Neuronal stem cell (in vitro differentiated cells): ENCODE data around the gene NARS2.

Source experiments
- DNase-seq: peaks from one replicate; pipeline ENCODE4 v3.0.0-alpha.2; 2013; ENCODE audit warnings: low spot score
- H2AFZ ChIP-seq: one replicate; pipeline ENCODE4 v1.6.1; 2013; ENCODE audit warnings: mild to moderate bottlenecking, low read length, inconsistent platforms
- H2AK5ac ChIP-seq: 2 replicates; pipeline ENCODE4 v1.6.1; 2013; ENCODE audit warnings: low read depth, mild to moderate bottlenecking, inconsistent platforms, low read length, moderate library complexity, mixed read lengths
- H2BK120ac ChIP-seq: 2 replicates; pipeline ENCODE4 v1.6.1; 2013; ENCODE audit warnings: low read depth, mild to moderate bottlenecking, inconsistent platforms, low read length, moderate library complexity, mixed read lengths
- H2BK12ac ChIP-seq: one replicate; pipeline ENCODE4 v1.6.1; 2013; ENCODE audit warnings: low read length, inconsistent platforms
- H2BK15ac ChIP-seq: 2 replicates; pipeline ENCODE4 v1.6.1; 2013; ENCODE audit warnings: mild to moderate bottlenecking, low read length, inconsistent platforms, mixed read lengths
- H2BK5ac ChIP-seq: one replicate; pipeline ENCODE4 v1.6.1; 2013; ENCODE audit warnings: inconsistent platforms, mild to moderate bottlenecking, low read length, moderate library complexity
- H3K14ac ChIP-seq: one replicate; pipeline ENCODE4 v1.6.1; 2013; ENCODE audit warnings: low read length, inconsistent platforms
- H3K18ac ChIP-seq: 2 replicates; pipeline ENCODE4 v1.6.1; 2013; ENCODE audit warnings: low read length, inconsistent platforms
- H3K23ac ChIP-seq: 2 replicates; pipeline ENCODE4 v1.6.1; 2013; ENCODE audit warnings: low read depth, mild to moderate bottlenecking, mixed read lengths, low read length, inconsistent platforms; ENCODE audit not compliant: poor library complexity
- H3K27ac ChIP-seq: replicated peaks from 3 replicates; pipeline ENCODE4 v1.5.1; 2013; ENCODE audit warnings: low read length, inconsistent platforms
- H3K27me3 ChIP-seq, 3 experiments: 2 replicates each; pipeline ENCODE4 v1.6.1; 2013; ENCODE audit warnings: low read length in 3 of 3, mild to moderate bottlenecking in 2 of 3, inconsistent platforms in 1 of 3, low read depth in 1 of 3, mixed read lengths in 1 of 3, moderate library complexity in 1 of 3; ENCODE audit not compliant: control insufficient read depth in 3 of 3, insufficient read depth in 3 of 3
- H3K36me3 ChIP-seq, 2 donors: replicated peaks in 1 of 2; 2 replicates each; pipeline ENCODE4 v1.6.1; 2013; ENCODE audit warnings: low read length in 2 of 2; ENCODE audit not compliant: control insufficient read depth in 2 of 2, insufficient read depth in 2 of 2
- H3K4ac ChIP-seq: 2 replicates; pipeline ENCODE4 v1.6.1; 2013; ENCODE audit warnings: inconsistent platforms, mild to moderate bottlenecking, low read length, moderate library complexity
- H3K4me1 ChIP-seq, 2 donors: 1 replicate in 1 of 2; 2 replicates in 1 of 2; pipeline ENCODE4 v1.6.1; 2013; ENCODE audit warnings: low read length in 2 of 2, low read depth in 1 of 2; ENCODE audit not compliant: control insufficient read depth in 2 of 2, insufficient read depth in 1 of 2
- H3K4me2 ChIP-seq: one replicate; pipeline ENCODE4 v1.6.1; 2013; ENCODE audit warnings: mild to moderate bottlenecking, low read length, inconsistent platforms; ENCODE audit not compliant: insufficient read depth, poor library complexity, severe bottlenecking
- H3K4me3 ChIP-seq, 2 donors: 2 replicates each; pipeline ENCODE4 v1.5.1; 2013; ENCODE audit warnings: low read length in 2 of 2, mild to moderate bottlenecking in 2 of 2, inconsistent platforms in 1 of 2, moderate library complexity in 1 of 2
- H3K79me1 ChIP-seq: one replicate; pipeline ENCODE4 v1.6.1; 2013; ENCODE audit warnings: low read depth, mild to moderate bottlenecking, inconsistent platforms, low read length, moderate library complexity
- H3K9ac ChIP-seq: one replicate; pipeline ENCODE4 v1.6.1; 2013; ENCODE audit warnings: mild to moderate bottlenecking, low read depth, low read length, inconsistent platforms; ENCODE audit not compliant: poor library complexity
- H3K9me3 ChIP-seq, 2 donors: replicated peaks in 1 of 2; 2 replicates each; pipeline versions ENCODE3 to v1.6.1; 2013; ENCODE audit warnings: low read length in 2 of 2, mild to moderate bottlenecking in 2 of 2, inconsistent platforms in 1 of 2, low read depth in 1 of 2, mixed read lengths in 1 of 2, moderate library complexity in 1 of 2; ENCODE audit not compliant: control insufficient read depth in 2 of 2, insufficient read depth in 1 of 2
- H4K8ac ChIP-seq: one replicate; pipeline ENCODE4 v1.6.1; 2013; ENCODE audit warnings: low read depth, mild to moderate bottlenecking, inconsistent platforms, low read length, moderate library complexity
- H4K91ac ChIP-seq: one replicate; pipeline ENCODE4 v1.6.1; 2013; ENCODE audit warnings: low read length, low read depth, mild to moderate bottlenecking, inconsistent platforms; ENCODE audit not compliant: poor library complexity
- WGBS, 2 donors: extraction: QIAGEN DNeasy Blood & Tissue Kit; methylation state at CpG; one replicate each; pipeline ENCODE4 v1.1.7; 2013; ENCODE audit warnings: missing lambda C conversion rate in 2 of 2, mixed read lengths in 1 of 2; ENCODE audit not compliant: insufficient read length in 2 of 2, insufficient replicate concordance in 1 of 2; ENCODE audit errors: extremely low coverage in 2 of 2; 5-methylcytosine and 5-hydroxymethylcytosine counted together

NARS2 gene

DNA sequence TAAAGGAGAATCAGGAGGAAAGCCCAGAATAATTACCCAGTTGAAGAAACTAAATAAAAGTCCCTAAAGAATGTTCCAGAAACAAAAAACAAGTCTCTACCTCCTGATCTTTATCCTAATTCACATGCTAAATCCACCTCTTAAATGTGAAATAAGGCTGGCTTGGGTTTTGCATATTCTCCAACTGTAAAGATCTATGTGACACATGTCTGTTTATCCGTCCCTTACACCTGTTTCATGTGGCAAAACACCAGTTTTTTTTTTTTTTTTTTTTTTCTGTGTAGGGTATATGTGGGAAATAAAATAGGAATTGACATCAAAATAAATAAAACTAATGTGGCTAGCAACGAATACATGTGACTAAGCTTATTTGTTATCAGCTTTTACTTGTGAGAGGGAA, 70.5 kb downstream of the NARS2 start:
- Histone ChIP-seq H3K4me1 (no peaks in the 10 kb centered on the region), H3K36me3 (peaks cover 0 to 3% of the 10 kb centered on the region in 2 donors), H4K91ac (no peak overlapping the region), H2AK5ac (no peak overlapping the region), H4K8ac (no peak overlapping the region), H3K9ac (no peak overlapping the region), H2BK15ac (no peak overlapping the region), H3K14ac (no peak overlapping the region), H3K9me3 (peaks cover 0 to 3% of the 10 kb centered on the region in 2 donors), H3K4me2 (no peak overlapping the region), H3K18ac (no peak overlapping the region), H2BK120ac (no peak overlapping the region), H2AFZ (no peak overlapping the region), H3K4me3 (no peak overlapping the region), H2BK5ac (no peak overlapping the region), H3K79me1 (peaks cover 1% of the 10 kb centered on the region), H3K23ac (no peak overlapping the region), H3K4ac (no peak overlapping the region), H2BK12ac (no peak overlapping the region), H3K27me3 (no peaks in the 10 kb centered on the region), H3K27ac (no peak overlapping the region)
- no peak for DNase-seq
- no CpG with 5 or more reads among the region's 2 CpGs for WGBS, 2 donors

- no peak overlapping the region for H3K4me3 ChIP-seq
- H3K9me3 ChIP-seq: no peaks in the 10 kb centered on the region
Measured at GRCh38 chr11:78499971-78500370, 74.7 kb downstream of the NARS2 start.

DNA sequence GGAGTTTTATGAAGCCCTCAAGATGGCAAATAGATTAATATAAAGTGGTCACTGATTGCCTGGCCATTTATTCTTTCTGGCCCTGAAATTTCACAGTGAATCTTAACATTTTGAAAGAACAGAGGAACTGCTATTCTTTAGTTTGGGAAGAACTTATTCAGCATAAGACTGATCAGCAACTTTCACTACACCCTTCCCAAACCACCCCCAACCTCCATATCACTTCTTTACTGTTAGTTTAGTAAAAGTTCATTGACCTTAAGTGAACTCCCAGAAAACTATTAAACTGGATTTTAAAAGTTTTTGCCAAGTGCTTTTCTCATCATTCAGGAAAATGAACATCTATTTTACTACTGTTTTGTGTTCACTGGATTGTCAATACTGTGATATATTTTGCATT, 77.4 kb downstream of the NARS2 start:
- Histone ChIP-seq H3K4ac (no peak overlapping the region), H3K4me3 (no peak overlapping the region), H3K79me1 (no peaks in the 10 kb centered on the region)

More at GRCh38 chr11:78499971-78500370, 74.7 kb downstream of the NARS2 start:
- H4K91ac ChIP-seq: no peak overlapping the region
- H3K4me2 ChIP-seq: no peak overlapping the region
- H3K79me1 ChIP-seq: peaks cover 1% of the 10 kb centered on the region
- no peak overlapping the region for H3K4ac ChIP-seq
- no peak overlapping the region for H2BK5ac ChIP-seq
- H3K23ac ChIP-seq: no peak overlapping the region
- H2BK12ac ChIP-seq: no peak overlapping the region
- no peak overlapping the region for H2BK120ac ChIP-seq
- H3K14ac ChIP-seq: no peak overlapping the region
- H3K36me3 ChIP-seq: no peaks in the 10 kb centered on the region
- DNase-seq: no peak
- no peak overlapping the region for H2AFZ ChIP-seq
- H2BK15ac ChIP-seq: no peak overlapping the region
- H3K18ac ChIP-seq: no peak overlapping the region
- no peaks in the 10 kb centered on the region for H3K4me1 ChIP-seq
- no peak overlapping the region for H4K8ac ChIP-seq
- H3K9ac ChIP-seq: no peak overlapping the region
- H3K27ac ChIP-seq: no peak overlapping the region
- H2AK5ac ChIP-seq: no peak overlapping the region
- H3K27me3 ChIP-seq: no peaks in the 10 kb centered on the region

GRCh38 chr11:78493413-78493975, 81.2 kb downstream of the NARS2 start:
- H3K27me3 ChIP-seq: no peaks in the 10 kb centered on the region
- no peak overlapping the region for H3K27ac ChIP-seq
- DNase-seq: no peak
- no peak overlapping the region for H2BK120ac ChIP-seq
- no peak overlapping the region for H3K4ac ChIP-seq
- no peaks in the 10 kb centered on the region for H3K79me1 ChIP-seq
- H2BK5ac ChIP-seq: no peak overlapping the region
- H4K8ac ChIP-seq: no peak overlapping the region
- no peaks in the 10 kb centered on the region for H3K4me1 ChIP-seq
- H2AFZ ChIP-seq: no peak overlapping the region
- no peak overlapping the region for H3K4me3 ChIP-seq
- no peaks in the 10 kb centered on the region for H3K9me3 ChIP-seq
- no peak overlapping the region for H4K91ac ChIP-seq
- no peak overlapping the region for H3K18ac ChIP-seq
- no peak overlapping the region for H3K14ac ChIP-seq
- H3K4me2 ChIP-seq: no peak overlapping the region
- no peak overlapping the region for H3K9ac ChIP-seq
- no peak overlapping the region for H2BK15ac ChIP-seq
- no peak overlapping the region for H3K23ac ChIP-seq
- H2BK12ac ChIP-seq: no peak overlapping the region
- no CpG with 5 or more reads among the region's 3 CpGs for WGBS, 2 donors
- peaks cover 0 to 24% of the 10 kb centered on the region in 2 donors for H3K36me3 ChIP-seq
- no peak overlapping the region for H2AK5ac ChIP-seq

More for the DNA sequence above, 77.4 kb downstream of the NARS2 start:
- Histone ChIP-seq H3K4me1 (no peaks in the 10 kb centered on the region), H3K14ac (no peak overlapping the region), H2AFZ (no peak overlapping the region), H2BK12ac (no peak overlapping the region), H2BK15ac (no peak overlapping the region), H2BK5ac (no peak overlapping the region), H3K18ac (no peak overlapping the region), H3K36me3 (peaks cover 0 to under 1% of the 10 kb centered on the region in 2 donors), H3K27ac (no peak overlapping the region), H4K91ac (no peak overlapping the region), H2BK120ac (no peak overlapping the region), H3K9me3 (no peaks in the 10 kb centered on the region), H4K8ac (no peak overlapping the region), H3K9ac (no peak overlapping the region), H3K4me2 (no peak overlapping the region), H3K27me3 (no peaks in the 10 kb centered on the region), H2AK5ac (no peak overlapping the region), H3K23ac (no peak overlapping the region)
- DNase-seq: no peak
